ENCODE data around the gene CEMIP2.

CEMIP2 gene

GRCh38 chr9:71772726-71773125, 4.4 kb upstream of the CEMIP2 start:
- no peak for DNase-seq

- no peak for DNase-seq
Observed at GRCh38 chr9:71770170-71770569, 1.9 kb upstream of the CEMIP2 start.

- peak; percentile 70 for DNase-seq
Observed at GRCh38 chr9:71769175-71770161, 1.2 kb upstream of the CEMIP2 start.

- no peak for DNase-seq
Observed at GRCh38 chr9:71767776-71768321, 464 bp downstream of the CEMIP2 start.

GRCh38 chr9:71767163-71767775, 1.0 kb downstream of the CEMIP2 start:
- no peak for DNase-seq

- peak; percentile 17 for DNase-seq
Observed at GRCh38 chr9:71766663-71767062, 1.6 kb downstream of the CEMIP2 start.

GRCh38 chr9:71765693-71766092, 2.6 kb downstream of the CEMIP2 start:
- peak; percentile 13 for DNase-seq

- no peak for DNase-seq
Observed at GRCh38 chr9:71764891-71765290, 3.4 kb downstream of the CEMIP2 start.

GRCh38 chr9:71764463-71764862, 3.9 kb downstream of the CEMIP2 start:
- DNase-seq: no peak

- DNase-seq: no peak
Observed at GRCh38 chr9:71763832-71764231, 4.5 kb downstream of the CEMIP2 start.

- DNase-seq: no peak
Observed at GRCh38 chr9:71762900-71763653, 5.2 kb downstream of the CEMIP2 start.

- DNase-seq: no peak
Observed at GRCh38 chr9:71761938-71762353, 6.4 kb downstream of the CEMIP2 start.

- DNase-seq: peak; percentile 60
Observed at GRCh38 chr9:71760901-71761300, 7.4 kb downstream of the CEMIP2 start.

GRCh38 chr9:71758785-71759184, 9.5 kb downstream of the CEMIP2 start:
- peak; percentile 78 for DNase-seq

GRCh38 chr9:71758277-71758676, 10.0 kb downstream of the CEMIP2 start:
- no peak for DNase-seq

GRCh38 chr9:71756753-71757152, 11.6 kb downstream of the CEMIP2 start:
- DNase-seq: no peak

- DNase-seq: no peak
Observed at GRCh38 chr9:71755869-71756268, 12.4 kb downstream of the CEMIP2 start.

GRCh38 chr9:71755230-71755629, 13.1 kb downstream of the CEMIP2 start:
- no peak for DNase-seq

- no peak for DNase-seq
Observed at GRCh38 chr9:71754151-71754550, 14.2 kb downstream of the CEMIP2 start.

GRCh38 chr9:71752928-71753327, 15.4 kb downstream of the CEMIP2 start:
- no peak for DNase-seq

- DNase-seq: no peak
Observed at GRCh38 chr9:71752352-71752751, 16.0 kb downstream of the CEMIP2 start.

GRCh38 chr9:71748280-71748743, 20.0 kb downstream of the CEMIP2 start:
- DNase-seq: no peak

GRCh38 chr9:71747576-71747975, 20.7 kb downstream of the CEMIP2 start:
- no peak for DNase-seq
